HFFc6 (cell line): ENCODE measurements around the gene IL33. TPM values are rescaled to one million over a fixed set of nuclear protein-coding genes. Genes with fewer than 3 reads are reported as not detected.

ENCODE experiments used
- DNase-seq: peaks from one replicate; pipeline ENCODE4 v3.0.0-alpha.2; 2018
- H3K27ac Mint-ChIP-seq: 2 replicates; pipeline ENCODE4 v1.8.0; 2020; ENCODE audit warnings: mild to moderate bottlenecking, mixed read lengths
- H3K27me3 Mint-ChIP-seq: 2 replicates; pipeline ENCODE4 v1.8.0; 2021; ENCODE audit warnings: mild to moderate bottlenecking, moderate library complexity, mixed read lengths; ENCODE audit not compliant: insufficient read depth
- H3K36me3 Mint-ChIP-seq: 2 replicates; pipeline ENCODE4 v1.8.0; 2021; ENCODE audit warnings: low read depth, mixed read lengths
- H3K4me1 Mint-ChIP-seq: 2 replicates; pipeline ENCODE4 v1.8.0; 2020; ENCODE audit warnings: low read depth, mixed read lengths
- H3K4me3 Mint-ChIP-seq: 2 replicates; pipeline ENCODE4 v1.8.0; 2020; ENCODE audit warnings: mild to moderate bottlenecking, moderate library complexity, mixed read lengths
- H3K9me3 Mint-ChIP-seq: 2 replicates; pipeline ENCODE4 v1.8.0; 2020; ENCODE audit warnings: mild to moderate bottlenecking, mixed read lengths
- total RNA-seq, 6 experiments: library from RNA; stranded (reverse); fragmentation: NEBNext Ultra II Directional; extraction: Animal tissue kit (Norgen Biotek cat#: 25700); gene quantifications; 2 replicates in 1 of 6; 3 replicates in 5 of 6; pipeline ENCODE4 v1.2.3, GENCODE V29; 2021
- TF ChIP-seq, protein P1 (sequence below): fragments of 200-600 bp; sonication (generic); IDR thresholded peaks from 2 replicates; pipeline ENCODE4 v1.5.0; 2021; ENCODE audit warnings: antibody characterized with exemption, mild to moderate bottlenecking

IL33 gene
- total RNA-seq, 6 experiments from 2014 or later: 0.09 TPM; not detected in 5

DNA sequence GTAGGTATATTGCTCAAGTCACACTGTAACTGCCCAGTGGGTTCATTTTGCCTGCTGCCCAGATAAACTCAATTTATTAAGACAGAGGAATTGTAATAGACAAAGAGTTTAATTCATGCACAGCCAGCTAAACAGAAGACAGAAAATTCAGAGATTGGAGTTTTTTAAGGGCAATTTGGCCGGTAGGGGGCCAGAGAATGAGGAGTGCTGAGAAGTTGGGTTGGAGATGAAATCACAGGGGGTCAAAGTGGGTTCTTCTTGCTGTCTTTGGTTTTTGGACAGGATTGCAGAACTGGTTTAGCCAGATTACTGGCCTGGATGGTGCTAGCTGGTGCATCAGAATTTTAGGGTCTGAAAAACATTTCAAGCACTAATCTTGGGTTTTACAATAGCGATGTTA lies 20.7 kb upstream of the IL33 start:
- Mint-ChIP-seq H3K27ac (no peak overlapping the region), H3K36me3 (no peaks in the 10 kb centered on the region), H3K4me3 (no peak overlapping the region), H3K4me1 (no peaks in the 10 kb centered on the region), H3K27me3 (peaks cover 5% of the 10 kb centered on the region), H3K9me3 (no peaks in the 10 kb centered on the region)
- TF ChIP-seq, protein P1, sequence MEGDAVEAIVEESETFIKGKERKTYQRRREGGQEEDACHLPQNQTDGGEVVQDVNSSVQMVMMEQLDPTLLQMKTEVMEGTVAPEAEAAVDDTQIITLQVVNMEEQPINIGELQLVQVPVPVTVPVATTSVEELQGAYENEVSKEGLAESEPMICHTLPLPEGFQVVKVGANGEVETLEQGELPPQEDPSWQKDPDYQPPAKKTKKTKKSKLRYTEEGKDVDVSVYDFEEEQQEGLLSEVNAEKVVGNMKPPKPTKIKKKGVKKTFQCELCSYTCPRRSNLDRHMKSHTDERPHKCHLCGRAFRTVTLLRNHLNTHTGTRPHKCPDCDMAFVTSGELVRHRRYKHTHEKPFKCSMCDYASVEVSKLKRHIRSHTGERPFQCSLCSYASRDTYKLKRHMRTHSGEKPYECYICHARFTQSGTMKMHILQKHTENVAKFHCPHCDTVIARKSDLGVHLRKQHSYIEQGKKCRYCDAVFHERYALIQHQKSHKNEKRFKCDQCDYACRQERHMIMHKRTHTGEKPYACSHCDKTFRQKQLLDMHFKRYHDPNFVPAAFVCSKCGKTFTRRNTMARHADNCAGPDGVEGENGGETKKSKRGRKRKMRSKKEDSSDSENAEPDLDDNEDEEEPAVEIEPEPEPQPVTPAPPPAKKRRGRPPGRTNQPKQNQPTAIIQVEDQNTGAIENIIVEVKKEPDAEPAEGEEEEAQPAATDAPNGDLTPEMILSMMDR: peak; percentile 71
- DNase-seq: no peak

DNA sequence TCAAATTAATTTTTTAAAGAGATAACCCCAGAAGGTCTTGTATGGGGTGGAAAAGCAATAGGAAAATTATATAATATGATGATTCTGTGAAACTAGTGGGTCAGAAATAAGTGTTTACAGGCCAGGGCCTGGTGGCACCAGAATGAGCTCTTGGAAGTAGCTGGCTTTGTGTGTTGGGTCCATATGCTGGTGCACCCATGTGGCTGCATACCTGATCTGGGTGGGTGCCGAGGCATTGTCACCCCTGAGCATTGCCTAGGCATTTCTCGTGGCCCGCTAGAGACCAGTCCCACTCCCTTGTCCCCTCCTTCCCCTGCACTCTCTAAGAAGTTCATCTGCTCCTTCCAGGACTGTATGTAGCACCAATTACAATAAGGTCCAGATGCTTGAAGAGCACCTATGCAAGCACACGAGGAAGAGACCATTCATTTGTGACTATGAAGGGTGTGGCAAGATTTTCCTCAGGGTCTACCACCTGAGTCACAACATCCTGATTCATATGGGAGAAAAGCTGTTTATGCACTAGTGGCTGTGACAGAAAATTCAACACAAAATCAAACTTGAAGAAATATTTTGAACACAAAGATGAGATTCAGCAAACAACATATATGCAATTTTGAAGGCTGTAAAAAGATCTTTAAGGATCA lies 19.8 kb upstream of the IL33 start:
- no peak overlapping the region for H3K27ac Mint-ChIP-seq

GRCh38 chr9:6197330-6197729 lies 18.3 kb upstream of the IL33 start:
- no peaks in the 10 kb centered on the region for H3K36me3 Mint-ChIP-seq
- DNase-seq: no peak
- H3K4me3 Mint-ChIP-seq: no peak overlapping the region
- no peaks in the 10 kb centered on the region for H3K4me1 Mint-ChIP-seq
- TF ChIP-seq, protein P1: peak; percentile 74
- no peak overlapping the region for H3K27ac Mint-ChIP-seq
- H3K27me3 Mint-ChIP-seq: peaks cover 2% of the 10 kb centered on the region
- no peaks in the 10 kb centered on the region for H3K9me3 Mint-ChIP-seq

More for the DNA sequence above, 19.8 kb upstream of the IL33 start:
- Mint-ChIP-seq H3K36me3 (no peaks in the 10 kb centered on the region), H3K27me3 (peaks cover 2% of the 10 kb centered on the region), H3K9me3 (no peaks in the 10 kb centered on the region), H3K4me1 (no peaks in the 10 kb centered on the region), H3K4me3 (no peak overlapping the region)
- no peak for DNase-seq
- TF ChIP-seq, protein P1: no peak

- H3K36me3 Mint-ChIP-seq: no peaks in the 10 kb centered on the region
- H3K27ac Mint-ChIP-seq: no peak overlapping the region
- no peaks in the 10 kb centered on the region for H3K9me3 Mint-ChIP-seq
- DNase-seq: no peak
- H3K4me1 Mint-ChIP-seq: no peaks in the 10 kb centered on the region
- no peak overlapping the region for H3K4me3 Mint-ChIP-seq
- H3K27me3 Mint-ChIP-seq: peaks cover 5% of the 10 kb centered on the region
- TF ChIP-seq, protein P1: no peak
These were observed 17.4 kb upstream of the IL33 start for GRCh38 chr9:6198251-6198650.

GRCh38 chr9:6199596-6199995 lies 16.0 kb upstream of the IL33 start:
- H3K36me3 Mint-ChIP-seq: no peaks in the 10 kb centered on the region
- no peaks in the 10 kb centered on the region for H3K9me3 Mint-ChIP-seq
- H3K27ac Mint-ChIP-seq: no peak overlapping the region
- no peaks in the 10 kb centered on the region for H3K4me1 Mint-ChIP-seq
- H3K27me3 Mint-ChIP-seq: peaks cover 6% of the 10 kb centered on the region
- DNase-seq: no peak
- TF ChIP-seq, protein P1: no peak
- no peak overlapping the region for H3K4me3 Mint-ChIP-seq

GRCh38 chr9:6200761-6201160 lies 14.8 kb upstream of the IL33 start:
- TF ChIP-seq, protein P1: no peak
- no peak overlapping the region for H3K27ac Mint-ChIP-seq
- no peaks in the 10 kb centered on the region for H3K4me1 Mint-ChIP-seq
- no peaks in the 10 kb centered on the region for H3K9me3 Mint-ChIP-seq
- no peak for DNase-seq
- no peak overlapping the region for H3K4me3 Mint-ChIP-seq
- no peaks in the 10 kb centered on the region for H3K36me3 Mint-ChIP-seq
- H3K27me3 Mint-ChIP-seq: peaks cover 15% of the 10 kb centered on the region
